Erythroblast (primary cell): ENCODE results near the gene CEBPG.

Experiments
- DNase-seq, 2 experiments: peaks; one replicate each; lab custom pipeline; 2025; lab: John Stamatoyannopoulos, UW
- GATA1 ChIP-seq: IDR thresholded peaks from 2 replicates; pipeline ENCODE4 v1.6.1; 2011; ENCODE audit warnings: low read depth, mild to moderate bottlenecking, control low read depth, low read length, moderate library complexity
- POLR2A ChIP-seq: IDR thresholded peaks from 2 replicates; pipeline ENCODE4 v1.6.1; 2011; ENCODE audit warnings: mild to moderate bottlenecking, low read length

CEBPG gene

DNA sequence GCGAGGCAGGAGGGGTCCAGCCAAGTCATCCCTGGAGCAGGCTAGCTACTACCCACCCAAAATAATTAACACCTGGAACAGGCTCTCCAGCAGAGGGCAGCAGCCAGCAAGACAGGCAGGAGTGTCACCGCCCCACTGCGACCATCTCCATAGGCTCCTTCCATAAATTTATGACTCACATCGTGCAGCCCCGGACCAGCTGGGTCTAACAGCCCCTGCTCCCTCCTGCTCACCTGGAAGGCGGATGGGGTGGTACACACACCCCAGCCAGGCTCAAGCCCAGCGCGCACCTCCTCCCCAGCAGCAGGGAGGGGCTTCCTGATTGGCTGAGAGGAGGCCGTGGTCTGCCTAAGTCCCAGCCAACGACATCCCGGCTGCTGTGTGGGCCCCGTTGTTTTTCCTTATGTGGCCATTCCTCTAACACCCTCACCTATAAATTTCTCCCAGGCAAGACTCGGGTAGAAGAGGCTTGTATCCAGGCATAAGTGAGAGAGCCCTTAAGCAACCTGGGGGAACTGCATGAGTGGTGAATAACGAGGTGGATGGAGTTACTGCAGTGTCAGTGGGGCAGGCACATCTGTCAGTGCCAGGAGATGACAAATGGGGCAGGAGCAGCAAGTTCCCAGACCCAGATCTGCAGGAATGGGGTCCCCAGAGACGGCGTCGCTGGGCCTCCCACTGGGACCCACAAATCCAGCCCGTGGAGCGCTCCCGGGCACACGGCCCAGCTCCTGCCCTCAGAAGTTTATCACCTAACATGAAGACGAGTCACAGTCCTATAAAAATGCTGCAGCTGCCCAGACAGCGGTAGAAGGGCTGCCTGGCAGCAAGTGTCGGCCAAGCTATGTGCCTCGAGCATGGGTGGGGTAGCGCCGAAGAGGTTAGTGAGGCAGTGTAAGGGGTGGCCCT is 43.1 kb downstream of the CEBPG start:
- peak; percentile 63 to 79 for DNase-seq
- TF ChIP-seq POLR2A: no peak
- no peak for TF ChIP-seq GATA1

DNA sequence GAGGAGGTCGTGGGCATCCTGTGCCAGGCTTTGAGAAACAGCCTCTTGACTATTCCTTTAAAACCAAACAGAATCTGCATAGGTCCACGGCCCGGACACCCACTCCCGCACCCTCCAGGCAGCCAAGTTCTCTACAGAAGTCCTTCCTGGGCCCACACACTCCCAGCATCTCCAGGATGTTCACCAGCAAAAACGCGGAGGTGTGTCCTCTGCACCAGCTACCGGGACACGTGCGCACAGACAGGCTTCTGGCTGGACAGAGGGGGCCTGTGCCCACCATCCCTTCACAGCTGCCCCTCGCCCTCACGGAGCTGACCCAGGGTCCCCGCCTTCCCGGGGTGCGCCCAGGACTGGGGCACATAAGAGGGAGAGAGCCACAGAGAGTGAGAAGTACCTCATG is 44.2 kb downstream of the CEBPG start:
- TF ChIP-seq POLR2A: no peak
- DNase-seq: no peak

DNA sequence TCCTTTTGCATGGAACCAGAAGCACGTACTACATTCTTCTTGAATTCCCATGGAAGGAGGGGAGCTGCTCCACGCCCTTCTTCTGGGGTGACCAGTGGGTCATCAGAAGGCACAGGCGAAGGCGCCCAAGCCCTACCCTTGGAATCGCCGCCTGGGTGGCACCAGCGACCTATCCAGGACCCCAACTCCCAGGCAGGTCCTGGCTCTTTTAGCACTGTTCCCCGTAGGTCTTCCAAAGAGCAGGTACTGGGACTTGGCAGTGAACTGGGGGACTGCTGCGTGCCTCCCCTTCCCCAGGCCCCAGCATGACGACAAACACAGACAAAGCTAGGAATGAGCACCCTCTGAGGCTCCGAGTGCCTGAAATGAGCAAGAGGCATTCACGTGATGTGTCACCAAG is 45.0 kb downstream of the CEBPG start:
- TF ChIP-seq POLR2A (no peak), GATA1 (no peak)
- DNase-seq: no peak

DNA sequence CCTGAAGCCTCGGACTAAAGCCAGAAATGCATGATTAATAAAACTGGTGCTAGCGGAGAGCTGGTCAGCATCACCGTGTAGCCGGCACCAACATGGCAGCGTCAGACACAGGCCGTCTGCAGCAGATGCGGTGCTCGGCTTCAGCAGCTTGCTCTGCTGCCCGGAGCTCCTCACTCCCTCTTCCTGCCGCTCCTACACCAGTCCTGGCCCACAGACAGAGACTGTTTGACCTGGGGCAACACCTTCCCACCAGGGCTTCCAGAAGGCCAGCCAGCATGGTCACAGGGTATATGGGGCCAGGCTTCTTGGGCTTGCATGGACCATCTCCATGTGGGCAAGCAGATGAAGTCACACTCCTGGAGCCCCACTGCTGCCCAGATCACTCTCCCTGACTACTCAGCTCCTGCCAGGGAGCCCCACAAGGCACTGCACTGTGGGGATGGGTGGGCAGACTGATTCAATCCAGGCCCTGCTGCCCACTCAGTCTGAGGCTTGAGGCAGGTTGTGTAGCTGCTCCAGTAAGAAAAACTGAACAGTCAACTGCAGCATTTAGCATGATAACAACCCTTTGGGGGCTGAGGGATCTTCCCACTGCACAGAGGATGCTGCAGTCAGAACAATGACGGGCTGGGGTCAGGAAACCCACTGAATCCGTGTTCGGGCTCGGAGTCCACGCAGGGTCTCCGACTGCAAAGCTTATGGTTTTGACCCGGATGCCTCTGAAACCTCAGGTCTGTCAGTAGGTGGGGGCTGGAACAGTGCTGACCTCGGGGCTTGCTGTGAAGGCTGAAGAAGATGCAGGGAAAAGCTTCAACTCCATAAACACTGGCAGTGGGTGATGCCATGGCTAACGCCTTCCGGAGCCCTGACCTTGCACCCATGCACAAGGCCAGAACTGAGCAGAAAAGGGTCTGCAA is 45.6 kb downstream of the CEBPG start:
- TF ChIP-seq POLR2A (no peak), GATA1 (no peak)
- no peak for DNase-seq

DNA sequence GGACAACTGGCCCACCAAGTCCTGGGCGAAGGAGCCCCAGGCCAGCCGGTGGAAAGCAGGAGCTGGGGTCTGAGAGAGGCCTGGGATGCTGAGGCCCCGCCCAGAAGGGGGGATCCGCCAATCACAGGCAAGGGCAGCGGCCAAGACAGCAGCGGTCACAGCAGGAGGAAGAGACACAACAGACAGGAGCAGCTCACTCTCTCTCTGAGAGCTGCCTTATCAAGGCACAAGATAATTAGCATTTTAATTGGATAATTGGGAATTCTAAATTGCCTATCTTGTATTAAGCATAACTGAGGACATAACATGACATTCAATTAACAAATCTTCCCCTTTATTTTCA is 46.2 kb downstream of the CEBPG start:
- TF ChIP-seq GATA1 (no peak), POLR2A (no peak)
- DNase-seq: no peak

DNA sequence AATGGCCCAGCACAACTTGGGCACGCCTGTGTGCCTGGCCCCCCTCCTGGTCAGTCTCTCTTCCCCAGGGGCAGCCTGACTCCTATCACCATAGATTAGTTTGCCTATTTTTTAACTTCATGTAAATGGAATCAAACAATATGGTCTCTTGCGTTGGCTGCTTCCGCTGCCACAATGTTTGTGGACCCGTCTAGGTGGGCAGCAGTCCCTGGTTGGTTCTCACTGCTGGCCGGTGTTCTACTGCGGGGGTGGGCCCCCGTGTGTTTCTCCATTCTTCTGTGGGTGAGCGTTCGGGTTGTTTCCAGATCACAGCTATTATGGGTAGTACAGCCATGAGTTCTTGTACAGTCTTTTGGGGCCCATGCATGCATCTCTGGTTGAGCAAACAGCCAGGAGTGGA is 47.3 kb downstream of the CEBPG start:
- no peak for TF ChIP-seq GATA1
- TF ChIP-seq POLR2A: no peak
- no peak for DNase-seq

DNA sequence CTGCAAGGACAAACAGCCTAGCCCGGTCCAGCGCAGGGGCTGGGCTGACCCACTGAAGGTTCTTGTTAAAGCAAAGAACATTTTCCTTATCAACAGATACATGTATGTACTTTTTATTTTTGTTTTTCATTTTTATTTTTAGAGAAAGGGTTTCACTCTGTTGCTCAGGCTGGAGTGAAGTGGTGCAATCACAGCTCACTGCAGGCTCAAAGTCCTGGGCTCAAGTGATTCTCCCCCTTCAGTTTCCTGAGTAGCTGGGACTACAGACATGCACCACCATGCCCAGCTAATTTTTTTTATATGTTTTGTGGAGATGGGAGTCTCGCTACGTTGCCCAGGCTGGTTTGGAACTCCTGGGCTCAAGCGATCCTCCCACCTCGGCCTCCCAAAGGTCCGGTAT is 47.9 kb downstream of the CEBPG start:
- no peak for TF ChIP-seq GATA1
- TF ChIP-seq POLR2A: no peak
- DNase-seq: no peak

DNA sequence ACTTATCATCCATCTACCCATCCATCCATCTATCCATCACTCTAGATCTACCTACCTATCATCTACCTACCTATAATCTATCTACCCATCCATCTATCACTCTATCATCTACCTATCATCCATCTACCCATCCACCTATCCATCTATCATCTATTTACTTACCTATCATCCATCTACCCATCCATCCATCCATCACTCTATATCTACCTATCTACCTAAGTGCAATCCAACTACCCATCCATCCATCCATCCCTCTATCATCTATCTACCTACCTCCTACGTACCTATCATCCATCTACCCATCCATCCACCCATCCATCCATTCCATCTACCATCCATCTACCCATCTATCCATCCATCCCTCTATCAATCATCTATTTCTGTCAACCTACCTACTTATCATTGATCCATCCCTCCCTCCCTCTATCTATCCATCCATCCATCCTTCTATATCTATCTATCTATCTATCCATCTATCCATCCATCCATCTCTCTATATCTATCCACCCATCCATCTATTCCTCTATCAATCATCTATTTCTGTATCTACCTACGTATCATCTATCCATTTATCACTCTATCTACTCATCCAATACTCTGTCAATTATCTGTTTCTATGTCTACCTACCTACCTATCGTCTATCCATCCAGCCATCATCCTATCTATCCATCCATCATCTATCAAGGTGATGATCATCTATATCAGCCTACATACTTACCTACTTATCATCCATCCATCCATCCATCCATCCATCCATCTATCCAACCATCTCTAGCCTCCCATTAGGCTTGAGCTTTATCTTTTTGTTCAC is 49.1 kb downstream of the CEBPG start:
- TF ChIP-seq POLR2A: no peak
- no peak for TF ChIP-seq GATA1
- DNase-seq: no peak

DNA sequence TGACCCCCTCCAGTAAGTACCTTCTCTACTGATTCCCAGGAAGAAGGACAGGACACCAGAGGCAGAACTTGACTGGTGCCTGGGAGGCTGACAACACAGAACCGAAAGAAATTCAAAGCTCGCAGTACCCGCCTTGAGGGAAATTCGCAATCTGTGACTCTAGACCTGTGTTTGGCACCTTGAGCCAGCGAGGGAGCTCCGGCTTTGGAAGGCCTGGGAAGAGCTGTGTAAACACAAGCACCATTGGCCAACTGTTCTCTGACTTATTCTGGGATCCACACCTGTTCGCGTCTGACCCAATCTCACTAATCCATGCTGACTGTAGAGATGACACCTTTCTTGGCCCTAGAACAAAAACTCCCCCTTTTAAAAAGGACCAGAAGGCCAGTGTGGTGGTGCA is 50.7 kb downstream of the CEBPG start:
- no peak for DNase-seq
- TF ChIP-seq POLR2A (no peak), GATA1 (no peak)

DNA sequence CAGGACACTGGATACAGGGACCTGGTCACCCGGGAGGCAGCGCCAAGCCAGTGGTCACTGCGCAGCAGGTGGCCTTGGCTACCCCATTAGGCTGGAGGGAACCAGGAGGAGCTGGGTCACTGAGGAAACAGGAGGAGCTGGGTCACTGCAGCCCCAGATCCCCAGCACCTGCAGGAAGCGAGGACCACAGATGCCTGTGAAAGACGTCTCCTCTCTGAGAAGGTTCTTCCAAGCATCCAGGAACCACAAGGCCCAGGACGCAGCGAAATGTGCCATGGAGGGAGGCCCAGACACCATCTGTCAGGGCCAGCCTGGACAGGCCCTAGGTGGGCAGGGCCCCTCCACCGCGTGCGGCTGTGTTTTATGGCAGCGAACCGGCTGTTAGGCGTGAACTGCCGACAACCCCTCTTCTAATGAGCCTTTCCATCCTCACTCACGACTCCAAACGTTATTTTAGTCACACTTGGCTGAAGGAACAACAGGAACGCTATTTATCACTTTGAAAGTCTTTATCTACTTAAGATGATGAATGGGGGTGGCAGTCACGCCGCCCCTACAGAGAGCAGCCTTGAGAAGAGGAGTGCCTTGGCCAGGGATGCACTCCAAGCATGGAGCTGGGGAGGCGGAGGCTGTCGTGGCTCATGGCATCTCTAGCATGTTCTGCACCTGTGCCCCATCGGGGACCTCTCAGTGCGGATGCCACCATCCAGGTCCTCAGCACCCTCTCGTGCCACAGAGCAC is 53.3 kb downstream of the CEBPG start:
- no peak for DNase-seq
- TF ChIP-seq GATA1: no peak
- TF ChIP-seq POLR2A: no peak

DNA sequence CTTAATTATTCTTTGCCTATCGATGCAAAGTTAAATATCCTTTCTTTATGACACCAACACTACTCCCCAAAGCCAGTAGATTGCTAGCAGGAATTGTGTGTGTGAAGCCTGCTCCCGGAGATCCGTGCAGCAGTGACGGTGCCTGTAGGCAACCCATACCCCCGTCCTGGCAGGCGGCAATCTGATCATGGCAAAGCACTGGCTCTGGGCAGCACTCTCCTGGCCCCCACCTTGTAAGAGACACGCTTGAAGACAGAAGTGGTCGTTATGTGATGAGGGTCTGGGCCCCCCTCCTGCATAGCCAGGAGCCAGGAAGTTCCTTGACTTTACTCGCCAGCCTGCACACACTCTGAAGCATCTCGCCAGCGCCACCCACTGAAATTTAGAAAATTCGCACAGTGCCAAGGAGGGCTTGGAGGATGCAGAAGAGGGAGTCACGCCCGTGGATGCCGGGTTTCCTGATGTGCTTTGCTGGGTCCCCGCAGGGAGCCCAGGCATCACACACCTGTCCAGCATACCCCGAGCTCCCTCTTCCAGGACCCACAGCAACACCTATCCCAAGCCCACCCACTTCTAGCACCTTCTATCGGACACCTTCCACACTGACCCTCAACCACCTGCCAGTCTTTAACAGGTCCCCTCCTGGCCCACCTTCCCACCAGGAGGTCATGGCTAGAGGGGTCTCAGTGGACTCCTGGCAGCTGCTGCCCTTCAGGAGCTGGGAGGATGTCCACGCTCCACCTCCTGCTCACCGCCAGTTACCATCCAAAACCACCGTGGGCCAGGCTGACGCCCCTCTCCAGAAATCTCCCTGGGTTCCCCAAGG is 54.5 kb downstream of the CEBPG start:
- TF ChIP-seq GATA1 (no peak), POLR2A (no peak)
- DNase-seq: no peak

DNA sequence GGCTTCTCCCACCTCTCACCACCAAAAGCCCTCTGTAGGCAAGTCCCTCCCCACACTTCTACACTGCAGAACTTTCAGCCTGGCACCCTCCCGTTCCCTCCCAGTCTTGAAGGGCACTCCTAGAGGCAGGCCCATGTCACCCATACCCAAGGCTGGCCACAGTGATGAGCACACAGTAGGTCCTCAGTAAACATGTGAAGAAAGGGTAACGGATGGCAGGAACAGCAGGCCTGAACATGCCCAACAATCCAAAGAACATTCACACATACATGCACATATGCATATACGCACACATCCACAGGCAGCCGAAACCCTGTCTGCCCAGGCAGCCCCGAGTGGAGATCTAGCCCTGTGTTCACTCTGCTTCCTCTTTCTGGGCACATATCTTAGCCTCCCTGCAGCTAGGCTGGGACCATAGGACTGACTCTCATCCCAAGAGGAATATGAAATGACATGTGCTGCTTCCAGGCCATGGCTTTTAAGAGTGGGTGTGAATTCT is 55.2 kb downstream of the CEBPG start:
- TF ChIP-seq POLR2A (no peak), GATA1 (no peak)
- no peak for DNase-seq
